OCI-LY1 (cell line): ENCODE data around the gene MAPK12.
A peak's percentile ranks its signal among the peaks of the same experiment; 100 is the strongest.

Experiments
- H2AFZ ChIP-seq: fragments of 200-600 bp; sonication (generic), shearing (Covaris generic); 2 replicates; pipeline ENCODE4 v1.6.0; 2014; ENCODE audit warnings: antibody characterized with exemption, mild to moderate bottlenecking, low read length
- H3F3A ChIP-seq: fragments of 200-600 bp; sonication (generic), shearing (Covaris generic); 2 replicates; pipeline ENCODE4 v1.6.0; 2014; ENCODE audit warnings: mild to moderate bottlenecking, antibody characterized with exemption, low read length, moderate library complexity; ENCODE audit not compliant: insufficient read depth
- H3K27ac ChIP-seq: fragments of 200-600 bp; sonication (generic); 2 replicates; pipeline ENCODE4 v1.5.1; 2014; ENCODE audit warnings: low read length, mixed run types, mild to moderate bottlenecking, low read depth; ENCODE audit not compliant: poor library complexity, severe bottlenecking
- H3K27me3 ChIP-seq: fragments of 200-600 bp; sonication (generic); 2 replicates; pipeline ENCODE4 v1.6.0; 2014; ENCODE audit warnings: antibody characterized with exemption, mild to moderate bottlenecking, low read length, moderate library complexity; ENCODE audit not compliant: insufficient read depth
- H3K36me3 ChIP-seq: fragments of 200-600 bp; sonication (generic); 2 replicates; pipeline ENCODE4 v1.6.1; 2014; ENCODE audit warnings: mild to moderate bottlenecking, antibody characterized with exemption, low read length, moderate library complexity, mixed read lengths; ENCODE audit not compliant: insufficient read depth
- H3K4me1 ChIP-seq: fragments of 200-600 bp; sonication (generic); 2 replicates; pipeline ENCODE4 v1.5.1; 2014; ENCODE audit warnings: mild to moderate bottlenecking, low read length, moderate library complexity; ENCODE audit not compliant: insufficient read depth, severe bottlenecking
- H3K4me2 ChIP-seq: fragments of 200-600 bp; sonication (generic), shearing (Covaris generic); 2 replicates; pipeline ENCODE4 v1.6.1; 2014; ENCODE audit warnings: low read length
- H3K4me3 ChIP-seq: fragments of 200-600 bp; sonication (generic); 2 replicates; pipeline ENCODE4 v1.5.1; 2014; ENCODE audit warnings: low read length, low read depth, mild to moderate bottlenecking, mixed read lengths; ENCODE audit not compliant: poor library complexity, severe bottlenecking
- H3K79me2 ChIP-seq: fragments of 200-600 bp; shearing (Covaris generic); 2 replicates; pipeline ENCODE4 v1.6.1; 2016; ENCODE audit warnings: mixed run types, low read length, mixed read lengths; ENCODE audit not compliant: insufficient read depth
- H3K9ac ChIP-seq: fragments of 200-600 bp; sonication (generic), shearing (Covaris generic); 2 replicates; pipeline ENCODE4 v1.6.1; 2014; ENCODE audit warnings: mild to moderate bottlenecking, low read length, mixed read lengths
- H3K9me2 ChIP-seq: fragments of 200-600 bp; sonication (generic), shearing (Covaris generic); 2 replicates; pipeline ENCODE4 v1.6.1; 2014; ENCODE audit warnings: low read depth, mild to moderate bottlenecking, low read length, mixed read lengths
- H3K9me3 ChIP-seq: fragments of 200-600 bp; shearing (Covaris generic); 2 replicates; pipeline ENCODE4 v1.6.1; 2014; ENCODE audit warnings: low read length, mixed read lengths
- H4K20me1 ChIP-seq: fragments of 200-600 bp; sonication (generic), shearing (Covaris generic); 2 replicates; pipeline ENCODE4 v1.6.0; 2016; ENCODE audit warnings: mild to moderate bottlenecking, low read length; ENCODE audit not compliant: insufficient read depth
- CTCF ChIP-seq: fragments of 200-600 bp; sonication (generic), shearing (Covaris generic); IDR thresholded peaks from 2 replicates; pipeline ENCODE4 v1.5.1; 2017; ENCODE audit warnings: mild to moderate bottlenecking, antibody characterized with exemption, low read length, moderate library complexity, mixed read lengths
- EZH2 ChIP-seq: fragments of 200-600 bp; sonication (generic), shearing (Covaris generic); IDR thresholded peaks from 2 replicates; pipeline ENCODE4 v1.8.0; 2017; ENCODE audit warnings: borderline replicate concordance, mixed run types, mild to moderate bottlenecking, antibody characterized with exemption, low read length, moderate library complexity, mixed read lengths

The MAPK12 gene

GRCh38 chr22:50269970-50270665 is 8.6 kb upstream of the MAPK12 start, which contains the start of gene MAPK11:
Gene MAPK11 (minus strand): TSS chr22:50270380. CDS start chr22:50270292, 88 bp downstream.
- Histone ChIP-seq H3K4me2 (peak within 1 kb of the TSS; percentile 84), H3K9me3 (no peaks in the 10 kb centered on the region), H3K4me1 (peaks cover 34% of the 10 kb centered on the region), H4K20me1 (no peaks in the 10 kb centered on the region), H3K4me3 (peak within 1 kb of the TSS; percentile 63), H3K9me2 (no peaks in the 10 kb centered on the region), H3K36me3 (no peaks in the 10 kb centered on the region), H3K27me3 (no peaks in the 10 kb centered on the region; the same call in 1 of the 2 replicates), H3K79me2 (no peaks in the 10 kb centered on the region), H3K9ac (peak within 1 kb of the TSS; percentile 61), H2AFZ (no peak within 1 kb of the TSS), H3K27ac (peak within 1 kb of the TSS; percentile 57), H3F3A (no peaks in the 10 kb centered on the region)
- TF ChIP-seq CTCF, result no peak
- no peak for TF ChIP-seq EZH2

GRCh38 chr22:50269573-50269969 is 8.1 kb upstream of the MAPK12 start:
- peak overlapping the region; percentile 63 for H3K4me3 ChIP-seq
- no peaks in the 10 kb centered on the region for H3K9me3 ChIP-seq
- no peaks in the 10 kb centered on the region for H3K79me2 ChIP-seq
- no peaks in the 10 kb centered on the region; the same call in 1 of the 2 replicates for H3K27me3 ChIP-seq
- peak overlapping the region; percentile 63 for H3K4me2 ChIP-seq
- peaks cover 34% of the 10 kb centered on the region for H3K4me1 ChIP-seq
- no peaks in the 10 kb centered on the region for H3K9me2 ChIP-seq
- no peaks in the 10 kb centered on the region for H3F3A ChIP-seq
- H4K20me1 ChIP-seq, result no peaks in the 10 kb centered on the region
- H3K36me3 ChIP-seq, result no peaks in the 10 kb centered on the region
- peak overlapping the region; percentile 57 for H3K27ac ChIP-seq
- H3K9ac ChIP-seq, result peak overlapping the region; percentile 57
- TF ChIP-seq CTCF (no peak), EZH2 (no peak)
- no peak overlapping the region for H2AFZ ChIP-seq

GRCh38 chr22:50268655-50269113 is 7.2 kb upstream of the MAPK12 start:
- H2AFZ ChIP-seq, result no peak overlapping the region
- H3K4me1 ChIP-seq, result peaks cover 34% of the 10 kb centered on the region
- H3K4me3 ChIP-seq, result peak overlapping the region; percentile 63
- peak overlapping the region; percentile 57 for H3K27ac ChIP-seq
- no peaks in the 10 kb centered on the region for H3F3A ChIP-seq
- H3K4me2 ChIP-seq, result peak overlapping the region; percentile 63; the same call in 1 of the 2 replicates
- TF ChIP-seq CTCF (no peak), EZH2 (no peak)
- no peaks in the 10 kb centered on the region for H3K79me2 ChIP-seq
- H3K9ac ChIP-seq, result no peak overlapping the region
- H4K20me1 ChIP-seq, result no peaks in the 10 kb centered on the region
- no peaks in the 10 kb centered on the region; the same call in 1 of the 2 replicates for H3K27me3 ChIP-seq
- H3K9me2 ChIP-seq, result no peaks in the 10 kb centered on the region
- H3K36me3 ChIP-seq, result no peaks in the 10 kb centered on the region
- H3K9me3 ChIP-seq, result no peaks in the 10 kb centered on the region
